Suppressor macrophage treated with lipopolysaccharide for 1 hour (primary cell): Measurements from ENCODE around the gene MTF2.

ENCODE experiments used
- DNase-seq, 3 donors: peaks; one replicate each; pipeline ENCODE4 v3.0.0-alpha.2; 2020 to 2022

The MTF2 gene

GRCh38 chr1:93087532-93087931 is 8.4 kb downstream of the MTF2 start:
- DNase-seq: no peak

- DNase-seq: no peak
These were observed 14.4 kb downstream of the MTF2 start for GRCh38 chr1:93093332-93094006.

DNA sequence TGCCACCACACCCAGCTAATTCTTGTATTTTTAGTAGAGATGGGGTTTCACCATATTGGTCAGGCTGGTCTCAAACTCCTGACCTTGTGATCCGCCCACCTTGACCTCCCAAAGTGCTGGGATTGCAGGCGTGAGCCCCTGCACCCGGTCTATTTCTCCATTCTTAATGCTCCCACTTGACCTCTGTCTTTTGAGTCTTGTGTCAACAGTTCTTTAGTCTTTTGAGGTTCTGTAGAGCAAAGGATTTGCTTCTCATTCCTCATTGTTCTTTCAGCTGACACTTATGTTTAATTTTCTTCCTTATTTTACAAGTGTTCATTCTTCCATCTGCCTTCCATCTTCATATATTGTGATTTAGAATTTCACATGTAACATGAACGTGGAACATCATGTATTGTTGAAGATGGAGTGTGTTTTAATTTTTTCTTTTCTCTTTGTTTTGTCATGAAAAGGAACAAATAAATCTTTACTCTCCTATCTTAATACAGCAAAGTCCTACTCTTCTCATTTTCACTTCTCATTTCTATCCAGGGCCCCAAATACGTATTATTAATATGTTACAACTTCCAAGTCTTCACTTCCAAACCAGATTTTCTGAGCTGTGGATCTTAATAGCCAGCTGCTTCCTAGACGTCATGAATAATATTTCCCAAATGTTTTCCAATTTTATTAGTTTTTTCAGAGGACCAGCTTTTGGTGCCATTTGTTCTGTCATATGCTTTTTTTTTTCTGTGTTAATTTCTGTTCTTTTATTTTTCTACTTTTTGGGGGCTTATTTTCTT is 16.9 kb downstream of the MTF2 start:
- peak in 2 of 3 donors; percentile 30 to 34 for DNase-seq

GRCh38 chr1:93102142-93102541 is 23.1 kb downstream of the MTF2 start:
- DNase-seq: no peak

GRCh38 chr1:93106226-93106625 is 27.1 kb downstream of the MTF2 start:
- DNase-seq: no peak

GRCh38 chr1:93107395-93107794 is 28.3 kb downstream of the MTF2 start:
- no peak for DNase-seq

- no peak for DNase-seq
These were observed 29.3 kb downstream of the MTF2 start for GRCh38 chr1:93108335-93108734.

- DNase-seq: no peak
These were observed 30.5 kb downstream of the MTF2 start for GRCh38 chr1:93109578-93109977.

DNA sequence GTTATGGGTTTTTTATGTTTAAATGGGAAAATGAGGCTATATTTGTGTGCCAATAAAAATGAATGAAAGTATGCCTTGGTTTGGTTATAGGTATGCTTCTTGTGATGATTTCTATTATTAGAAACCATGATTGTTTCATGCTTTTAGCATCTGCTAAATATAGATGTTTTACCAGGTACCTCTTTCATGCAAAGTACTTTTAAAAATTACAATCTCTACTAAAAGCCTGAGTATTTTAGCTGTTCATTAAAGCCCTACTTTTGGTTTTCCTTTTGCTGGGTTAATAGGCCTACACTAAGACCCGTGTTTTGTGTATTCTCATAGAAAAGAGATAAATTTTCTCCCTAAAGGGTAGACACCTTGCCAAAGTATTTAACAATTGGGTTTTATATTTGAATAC is 32.0 kb downstream of the MTF2 start:
- DNase-seq: no peak

- no peak for DNase-seq
These were observed 32.5 kb downstream of the MTF2 start for GRCh38 chr1:93111561-93111960.

DNA sequence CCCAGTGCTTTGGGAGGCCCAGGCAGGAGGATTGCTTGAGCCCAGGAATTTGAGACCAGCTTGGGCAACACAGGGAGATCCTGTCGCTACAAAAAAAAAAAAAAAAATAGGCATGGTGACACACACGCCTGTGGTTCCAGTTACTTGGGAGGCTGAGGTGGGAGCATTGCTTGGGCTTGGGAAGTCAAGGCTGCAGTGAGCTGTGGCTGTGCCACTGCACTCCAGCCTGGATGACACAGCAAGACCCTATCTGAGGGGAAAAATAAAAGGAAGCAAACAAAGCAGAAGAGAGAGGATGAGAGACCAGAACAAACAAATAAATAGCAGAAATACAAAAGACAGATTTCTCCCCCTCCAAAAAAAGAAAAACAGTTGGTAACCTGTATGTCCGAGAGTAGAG is 34.0 kb downstream of the MTF2 start:
- no peak for DNase-seq

- peak in 1 of 3 donors; percentile 5 for DNase-seq
These were observed 35.3 kb downstream of the MTF2 start for GRCh38 chr1:93114391-93114790.

DNA sequence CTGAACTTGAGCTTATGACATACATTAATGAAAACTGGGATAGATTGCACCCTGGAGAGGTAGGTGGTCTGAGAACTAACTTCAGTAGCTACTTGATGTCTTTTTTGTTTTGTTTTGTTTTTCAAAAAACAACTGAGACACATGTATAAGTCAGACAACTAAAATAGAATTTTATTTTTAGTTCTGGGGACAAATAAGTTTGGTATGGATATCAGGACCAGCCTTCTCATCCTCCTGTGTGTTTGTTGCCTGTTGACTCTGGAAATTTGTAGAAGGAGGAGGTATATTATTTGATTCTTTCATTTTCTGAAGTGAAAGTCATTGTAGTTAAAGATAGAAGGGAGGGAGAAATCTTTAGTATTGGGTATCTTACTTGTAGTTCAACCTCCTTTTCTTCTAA is 41.5 kb downstream of the MTF2 start:
- DNase-seq: no peak

DNA sequence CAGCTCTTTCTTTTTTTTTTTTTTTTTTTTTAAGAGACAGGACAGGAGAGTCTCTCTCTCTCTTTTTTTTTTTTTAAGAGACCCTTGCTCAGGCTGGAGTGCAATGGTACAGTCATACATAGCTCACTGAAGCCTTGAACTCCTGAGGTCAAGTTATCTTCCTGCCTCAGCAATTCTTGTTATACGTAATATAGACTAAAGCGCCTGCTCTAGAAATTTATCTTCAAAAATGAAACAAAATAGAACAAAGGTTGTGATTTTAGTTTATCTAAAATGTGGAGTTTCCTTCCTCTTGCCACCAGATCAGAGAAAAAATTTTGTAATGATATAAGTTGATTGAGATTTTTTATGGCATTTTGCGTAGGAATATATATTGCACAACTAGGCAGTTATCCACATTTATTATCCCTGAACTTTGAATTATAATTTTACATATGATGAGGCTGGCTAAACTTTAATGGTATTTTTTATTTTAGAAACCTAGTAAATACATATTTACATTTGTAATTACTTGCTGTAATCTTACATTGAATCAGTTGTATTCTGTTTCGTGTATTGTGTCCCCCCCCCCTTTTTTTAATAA is 44.2 kb downstream of the MTF2 start:
- DNase-seq: no peak

GRCh38 chr1:93124556-93125355 is 45.7 kb downstream of the MTF2 start:
- DNase-seq: peak in 1 of 3 donors; percentile 9

DNA sequence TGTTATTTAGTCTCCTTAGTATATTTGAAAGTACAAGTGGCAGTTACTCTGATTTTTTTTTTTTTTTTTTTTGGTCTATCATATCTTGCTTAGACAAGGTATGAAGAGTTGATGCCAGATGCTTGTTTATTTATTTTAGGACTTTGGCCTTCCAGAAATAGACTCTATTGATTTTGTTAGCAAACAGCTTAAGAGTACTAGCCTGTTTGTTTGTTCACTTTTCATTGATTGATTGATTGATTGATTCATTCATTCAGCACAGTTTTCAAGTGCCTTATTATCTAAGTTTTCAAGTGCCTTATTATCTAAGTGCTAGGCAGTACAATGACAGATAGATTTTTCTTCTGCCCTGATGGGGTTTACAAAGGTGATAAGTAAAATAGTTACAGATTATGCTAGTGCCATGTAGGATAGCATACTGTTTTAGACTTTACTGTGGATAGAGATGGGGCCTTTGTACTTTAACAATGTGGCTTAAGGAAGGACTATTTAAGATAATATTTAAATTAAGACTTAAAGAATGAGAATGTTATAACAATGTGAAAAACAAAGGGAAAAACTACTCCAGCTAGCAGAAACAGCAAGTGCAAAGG is 50.5 kb downstream of the MTF2 start:
- DNase-seq: no peak

- no peak for DNase-seq
These were observed 53.6 kb downstream of the MTF2 start for GRCh38 chr1:93132638-93133037.

- no peak for DNase-seq
These were observed 57.4 kb downstream of the MTF2 start for GRCh38 chr1:93136445-93136844.

- no peak for DNase-seq
These were observed 58.7 kb downstream of the MTF2 start for GRCh38 chr1:93137604-93138292.

GRCh38 chr1:93140106-93140505 is 61.0 kb downstream of the MTF2 start:
- DNase-seq: no peak

DNA sequence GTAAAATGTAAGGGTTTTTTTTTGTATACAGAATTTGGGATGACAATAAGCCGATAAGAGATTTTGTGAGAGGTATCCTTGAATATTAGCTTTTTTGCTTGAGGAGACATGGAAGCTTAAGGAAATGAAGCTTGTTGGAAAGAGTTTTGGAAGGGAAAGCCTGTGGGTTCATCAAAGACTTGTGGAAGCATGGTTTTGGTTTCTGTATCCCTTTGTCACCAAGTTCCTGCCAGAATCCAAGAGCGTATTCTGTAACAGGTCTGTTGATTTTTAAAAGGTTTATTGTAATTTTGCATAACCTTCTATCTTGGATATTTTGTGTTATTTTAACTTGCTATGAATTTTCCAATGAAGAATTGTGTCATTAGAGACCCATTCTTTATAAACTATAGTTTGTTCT is 63.1 kb downstream of the MTF2 start:
- DNase-seq: peak in 1 of 3 donors; percentile 3

DNA sequence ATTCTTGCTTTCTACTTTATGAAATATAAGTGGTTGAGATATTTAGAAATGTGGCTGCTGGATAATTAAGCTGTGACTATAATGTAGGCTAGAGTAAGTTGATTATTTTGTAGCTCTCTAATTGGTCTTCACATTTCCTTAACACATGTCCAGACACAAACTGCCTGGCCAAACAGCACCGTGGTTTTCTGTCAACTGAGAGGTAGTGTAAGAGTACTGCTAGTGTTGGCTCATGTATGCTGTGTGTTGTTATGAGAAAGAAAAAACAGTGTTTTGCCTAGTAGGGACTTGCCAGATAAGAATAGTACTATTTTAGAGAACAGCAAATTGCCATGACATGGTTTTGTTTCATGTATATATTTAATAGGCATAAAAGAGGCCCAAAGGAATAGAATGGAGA is 64.1 kb downstream of the MTF2 start:
- DNase-seq: no peak
